AG10803 (cell line): ENCODE results near the gene SYTL2.
"Not testable (repeated sequence)": the region's sequence is repeated elsewhere in the genome, so short reads cannot be mapped to it uniquely, and the experiment has no call there.

ENCODE experiments used
- DNase-seq: peaks from one replicate; pipeline ENCODE4 v3.0.0; 2010; ENCODE audit warnings: low read depth
- H3K4me3 ChIP-seq: 2 replicates; pipeline ENCODE4 v1.5.1; 2011; ENCODE audit warnings: mild to moderate bottlenecking, low read length, control low read depth
- CTCF ChIP-seq: conservative IDR thresholded peaks from 2 replicates; pipeline ENCODE4 v1.5.1; 2011; ENCODE audit warnings: mild to moderate bottlenecking, low read length, control low read depth, inconsistent platforms

SYTL2 gene

DNA sequence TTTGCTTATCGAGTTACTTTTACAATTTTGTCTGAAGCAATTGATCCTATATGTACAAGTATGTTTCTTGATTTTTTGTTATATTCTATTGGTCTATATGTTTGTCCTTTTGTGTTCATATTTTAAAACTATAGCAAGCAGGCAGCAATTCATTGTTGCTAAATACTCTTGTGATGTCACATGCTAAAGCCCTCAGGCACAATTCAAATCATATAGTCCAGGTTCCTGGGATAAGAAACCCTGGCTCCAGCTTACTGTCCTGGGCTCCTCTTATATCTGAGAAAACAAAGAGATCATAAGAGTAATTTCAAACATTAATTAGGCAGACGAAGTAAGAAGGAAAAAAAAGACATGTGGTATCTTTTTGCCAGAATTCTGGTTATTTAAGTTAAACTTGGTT is 37.6 kb upstream of the SYTL2 start:
- TF ChIP-seq CTCF, result no peak
- H3K4me3 ChIP-seq, result no peak overlapping the region
- DNase-seq, result no peak

- no peak for TF ChIP-seq CTCF
- no peak overlapping the region for H3K4me3 ChIP-seq
- DNase-seq, result no peak
Measured at GRCh38 chr11:85848006-85848405, 37.1 kb upstream of the SYTL2 start.

DNA sequence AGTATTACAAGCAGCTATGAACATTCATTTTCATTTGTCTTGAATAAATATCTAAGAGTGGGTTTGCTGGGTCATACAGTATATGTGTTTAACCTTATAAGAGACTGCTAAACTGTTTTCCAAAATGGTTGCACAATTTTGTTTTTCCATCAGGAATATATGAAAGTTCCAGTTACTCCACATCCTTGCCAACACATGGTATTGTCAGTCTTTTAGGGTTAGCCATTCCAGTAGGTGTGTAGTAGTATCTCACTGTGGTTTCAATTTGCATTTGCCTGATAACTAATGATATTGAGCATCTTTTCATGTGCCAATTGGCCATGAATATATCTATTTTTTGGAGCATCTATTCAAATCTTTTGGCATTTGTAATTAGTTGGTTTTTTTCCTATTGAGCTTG is 36.5 kb upstream of the SYTL2 start:
- TF ChIP-seq CTCF, result no peak
- no peak overlapping the region for H3K4me3 ChIP-seq
- DNase-seq, result no peak

GRCh38 chr11:85845124-85845631 is 34.2 kb upstream of the SYTL2 start:
- no peak overlapping the region for H3K4me3 ChIP-seq
- TF ChIP-seq CTCF, result no peak
- DNase-seq, result peak; percentile 23

DNA sequence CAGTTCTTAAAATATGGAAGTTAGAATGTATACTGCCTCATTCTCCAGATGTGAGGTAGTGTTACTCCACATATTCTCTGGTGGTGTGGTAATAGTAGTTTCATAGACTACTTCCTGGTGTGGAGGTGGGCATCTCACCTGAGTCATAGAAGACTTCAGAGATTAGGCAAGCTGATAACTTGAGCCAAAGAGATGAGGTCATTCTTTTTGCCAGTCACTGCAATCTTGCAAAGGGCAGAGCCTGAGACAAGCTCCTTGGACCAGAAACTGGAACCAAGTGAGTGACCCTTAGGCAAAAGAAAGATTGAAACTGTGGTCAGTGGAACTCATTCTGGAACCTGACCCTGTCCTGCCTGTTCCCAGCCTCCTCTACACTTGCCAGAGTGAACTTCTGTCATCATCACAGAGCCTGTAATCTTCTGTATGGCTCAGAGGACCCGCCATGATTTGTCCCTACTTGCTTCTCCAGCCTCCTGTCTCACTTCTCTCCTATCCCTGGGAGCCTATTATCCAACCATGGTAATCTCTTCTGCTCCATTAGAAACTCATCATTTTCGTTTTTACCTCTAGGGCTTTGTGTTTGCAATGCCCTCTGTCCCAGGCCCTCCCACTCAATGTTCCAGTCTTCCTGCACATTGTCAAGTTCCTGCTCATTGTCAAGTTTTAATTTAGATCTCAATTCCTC is 33.6 kb upstream of the SYTL2 start:
- H3K4me3 ChIP-seq, result no peak overlapping the region
- peak; percentile 49 for DNase-seq
- no peak for TF ChIP-seq CTCF

DNA sequence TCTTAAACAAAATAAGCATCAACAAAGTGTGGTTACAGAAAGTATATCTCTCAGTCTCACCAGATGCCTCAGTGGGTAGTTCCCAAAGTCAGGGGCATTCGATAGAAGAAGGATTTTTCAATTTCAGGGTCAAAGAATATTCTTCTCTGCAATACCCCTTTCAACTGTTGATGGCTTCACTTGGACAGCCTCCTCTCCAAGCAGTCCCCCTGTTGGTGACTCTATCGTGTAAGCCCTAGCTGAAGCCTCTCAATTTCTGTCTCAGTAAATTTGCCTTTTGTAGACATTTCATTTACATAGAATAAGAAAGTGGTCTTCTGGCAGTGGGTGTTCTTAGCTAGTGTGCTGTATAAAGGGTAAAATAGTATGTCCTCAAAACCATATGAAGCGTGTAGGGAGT is 33.0 kb upstream of the SYTL2 start:
- no peak overlapping the region for H3K4me3 ChIP-seq
- no peak for DNase-seq
- TF ChIP-seq CTCF, result no peak

DNA sequence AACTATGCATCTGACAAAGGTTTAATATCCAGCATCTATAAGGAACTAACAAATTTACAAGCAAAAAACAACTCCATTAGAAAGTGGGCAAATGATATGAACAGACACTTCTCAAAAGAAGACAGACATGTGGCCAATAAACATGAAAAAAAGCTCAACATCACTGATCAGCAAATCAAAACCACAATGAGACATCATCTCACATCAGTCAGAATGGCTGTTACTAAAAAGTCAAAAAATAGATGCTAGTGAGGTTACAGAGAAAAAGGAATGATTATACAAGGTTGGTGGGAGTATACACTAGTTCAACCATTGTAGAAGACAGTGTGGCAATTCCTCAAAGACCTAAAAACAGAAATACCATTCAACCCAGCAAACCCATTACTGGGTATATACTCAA is 30.0 kb upstream of the SYTL2 start:
- DNase-seq, H3K4me3 ChIP-seq: not testable (repeated sequence)

- no peak for DNase-seq
- no peak for TF ChIP-seq CTCF
- H3K4me3 ChIP-seq, result no peak overlapping the region
Measured at GRCh38 chr11:85835729-85836128, 24.8 kb upstream of the SYTL2 start.
